GM23338 (cell line): ENCODE data around the gene NDRG2.

ENCODE experiments used
- CREB1 ChIP-seq: fragments of 250-450 bp; sonication (Bioruptor Pico); IDR thresholded peaks from 2 replicates; pipeline ENCODE4 v1.5.0; 2020; ENCODE audit warnings: low read depth, mild to moderate bottlenecking, moderate library complexity
- CTCF ChIP-seq, 2 experiments: fragments of 200-600 bp in 1 of 2; sonication (generic) in 1 of 2; conservative IDR thresholded peaks; 2 replicates each; pipeline versions ENCODE4 v1.5.1 to v1.6.1; 2016 to 2017; ENCODE audit warnings: antibody characterized with exemption in 2 of 2, low read depth in 2 of 2, mild to moderate bottlenecking in 2 of 2, moderate library complexity in 1 of 2
- EZH2 ChIP-seq: fragments of 200-600 bp; sonication (generic); IDR thresholded peaks from one replicate; pipeline ENCODE4 v1.8.0; 2017; ENCODE audit warnings: antibody characterized with exemption, mild to moderate bottlenecking, low read depth; ENCODE audit not compliant: unreplicated experiment
- EZH2phosphoT487 ChIP-seq: fragments of 200-600 bp; sonication (generic); IDR thresholded peaks from one replicate; pipeline ENCODE4 v1.8.1; 2018; ENCODE audit warnings: antibody characterized with exemption; ENCODE audit not compliant: unreplicated experiment
- JUNB ChIP-seq: IDR thresholded peaks from one replicate; pipeline ENCODE4 v1.6.1; 2016; ENCODE audit warnings: antibody characterized with exemption; ENCODE audit not compliant: unreplicated experiment
- POLR2AphosphoS5 ChIP-seq: IDR thresholded peaks from 2 replicates; pipeline ENCODE4 v1.6.1; 2016; ENCODE audit warnings: antibody characterized with exemption, low read depth
- REST ChIP-seq: IDR thresholded peaks from one replicate; pipeline ENCODE4 v1.6.1; 2018; ENCODE audit warnings: antibody characterized with exemption; ENCODE audit not compliant: unreplicated experiment
- STAT1 ChIP-seq: IDR thresholded peaks from one replicate; pipeline ENCODE4 v1.6.1; 2016; ENCODE audit warnings: antibody characterized with exemption; ENCODE audit not compliant: unreplicated experiment
- ZNF114 ChIP-seq: fragments of 250-450 bp; sonication (Bioruptor Pico); IDR thresholded peaks from 2 replicates; pipeline ENCODE4 v1.5.0; 2020; ENCODE audit warnings: mild to moderate bottlenecking, moderate library complexity

- TF ChIP-seq EZH2 (no peak), CTCF (conservative IDR thresholded peaks at IDR 0.05; ENCODE audit: low read depth in 2 of 2) (no peak), REST (no peak), EZH2phosphoT487 (no peak), POLR2AphosphoS5 (no peak), CREB1 (no peak), ZNF114 (no peak), STAT1 (no peak), JUNB (no peak)
Observed at GRCh38 chr14:20970647-20970982, 54.2 kb downstream of the NDRG2 start.
